Astrocyte (in vitro differentiated cells and primary cell): Measurements from ENCODE around the gene CLCN4. TPM values are rescaled to one million over a fixed set of nuclear protein-coding genes. Genes with fewer than 3 reads are reported as not detected.

Source experiments
- DNase-seq: peaks from one replicate; pipeline ENCODE4 v3.0.0-alpha.2; 2010; ENCODE audit warnings: low read depth
- FAIRE-seq: peaks from 2 replicates; lab custom pipeline; 2011; peaks lifted over from hg19 to GRCh38; lab: Jason Lieb, UNC
- H2AFZ ChIP-seq: 2 replicates; pipeline ENCODE4 v1.6.0; 2012; ENCODE audit warnings: low read depth, low read length, inconsistent platforms
- H3K27ac ChIP-seq: 2 replicates; pipeline ENCODE4 v1.5.1; 2011; ENCODE audit warnings: low read depth, low read length, inconsistent platforms
- H3K27me3 ChIP-seq: 2 replicates; pipeline ENCODE4 v1.6.0; 2011; ENCODE audit warnings: low read length, inconsistent platforms; ENCODE audit not compliant: insufficient read depth
- H3K36me3 ChIP-seq: 2 replicates; pipeline ENCODE4 v1.5.1; 2011; ENCODE audit warnings: low read length, inconsistent platforms; ENCODE audit not compliant: insufficient read depth
- H3K4me1 ChIP-seq: 2 replicates; pipeline ENCODE4 v1.5.1; 2011; ENCODE audit warnings: low read length, inconsistent platforms; ENCODE audit not compliant: insufficient read depth
- H3K4me2 ChIP-seq: 2 replicates; pipeline ENCODE4 v1.6.0; 2012; ENCODE audit warnings: low read length, inconsistent platforms
- H3K4me3 ChIP-seq: 2 replicates; pipeline ENCODE4 v1.5.1; 2011; ENCODE audit warnings: low read depth, mild to moderate bottlenecking, low read length, inconsistent platforms; ENCODE audit not compliant: insufficient read depth
- H3K79me2 ChIP-seq: 2 replicates; pipeline ENCODE4 v1.6.0; 2012; ENCODE audit warnings: mild to moderate bottlenecking, low read length, inconsistent platforms; ENCODE audit not compliant: insufficient read depth
- H3K9ac ChIP-seq: 2 replicates; pipeline ENCODE4 v1.6.0; 2012; ENCODE audit warnings: mild to moderate bottlenecking, low read length, inconsistent platforms
- H3K9me3 ChIP-seq: 2 replicates; pipeline ENCODE4 v1.5.1; 2012; ENCODE audit warnings: low read depth, mild to moderate bottlenecking, low read length, inconsistent platforms; ENCODE audit not compliant: insufficient read depth
- H4K20me1 ChIP-seq: 2 replicates; pipeline ENCODE4 v1.6.0; 2012; ENCODE audit warnings: low read length, inconsistent platforms; ENCODE audit not compliant: insufficient read depth
- H3K27ac Mint-ChIP-seq: one replicate; pipeline ENCODE4 v1.8.0; 2021; ENCODE audit warnings: mild to moderate bottlenecking, mixed read lengths; ENCODE audit not compliant: unreplicated experiment
- H3K27me3 Mint-ChIP-seq: one replicate; pipeline ENCODE4 v1.8.0; 2021; ENCODE audit warnings: low read depth, mixed read lengths; ENCODE audit not compliant: unreplicated experiment
- H3K36me3 Mint-ChIP-seq: one replicate; pipeline ENCODE4 v1.8.0; 2021; ENCODE audit warnings: low read depth, mixed read lengths; ENCODE audit not compliant: unreplicated experiment
- H3K4me1 Mint-ChIP-seq: one replicate; pipeline ENCODE4 v1.8.0; 2021; ENCODE audit warnings: low read depth, mixed read lengths; ENCODE audit not compliant: unreplicated experiment
- H3K4me3 Mint-ChIP-seq: one replicate; pipeline ENCODE4 v1.8.0; 2021; ENCODE audit warnings: mild to moderate bottlenecking, moderate library complexity, mixed read lengths; ENCODE audit not compliant: unreplicated experiment
- H3K9me3 Mint-ChIP-seq: one replicate; pipeline ENCODE4 v1.8.0; 2021; ENCODE audit warnings: mild to moderate bottlenecking, mixed read lengths; ENCODE audit not compliant: unreplicated experiment
- CTCF ChIP-seq: IDR thresholded peaks from 2 replicates; pipeline ENCODE4 v1.5.1; 2011; ENCODE audit warnings: low read depth, mild to moderate bottlenecking, inconsistent platforms, low read length, moderate library complexity; ENCODE audit not compliant: insufficient read depth
- EZH2 ChIP-seq: IDR thresholded peaks from 2 replicates; pipeline ENCODE4 v1.6.1; 2012; ENCODE audit warnings: mild to moderate bottlenecking, low read length, inconsistent platforms; ENCODE audit not compliant: insufficient read depth
- total RNA-seq: library from RNA; stranded (reverse); gene quantifications from 2 replicates; pipeline ENCODE4 v1.2.1, GENCODE V29; 2021

Gene CLCN4
- total RNA-seq, 1 donor from 2014 or later = 7.2 TPM

DNA sequence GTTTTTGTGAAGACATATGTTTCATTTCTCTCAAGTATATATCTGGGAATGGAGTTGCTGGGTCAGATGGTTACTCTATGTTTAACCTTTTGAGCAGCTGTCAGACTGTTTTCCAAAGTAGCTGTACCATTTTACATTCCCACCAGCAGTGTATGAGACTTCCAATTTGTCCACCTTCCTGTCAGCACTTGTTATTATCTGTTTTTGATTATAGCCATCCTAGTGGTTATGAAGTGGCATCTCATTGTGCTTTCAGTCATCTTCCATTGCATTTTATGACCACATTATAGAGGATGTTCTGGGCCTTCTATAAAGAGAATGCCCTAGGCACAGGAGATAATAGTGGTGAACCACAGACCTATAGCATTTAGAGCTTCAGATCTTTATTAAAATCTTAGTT, 39.2 kb downstream of the CLCN4 start:
- H2AFZ ChIP-seq = no peak overlapping the region
- no peak overlapping the region for H3K4me3 Mint-ChIP-seq
- peaks cover 3% of the 10 kb centered on the region for H3K4me1 Mint-ChIP-seq
- no peaks in the 10 kb centered on the region for H4K20me1 ChIP-seq
- no peaks in the 10 kb centered on the region for H3K27me3 Mint-ChIP-seq
- H3K79me2 ChIP-seq = no peaks in the 10 kb centered on the region
- H3K27ac ChIP-seq = no peak overlapping the region
- peaks cover 2% of the 10 kb centered on the region for H3K36me3 Mint-ChIP-seq
- no peak for DNase-seq
- H3K36me3 ChIP-seq = no peaks in the 10 kb centered on the region
- TF ChIP-seq EZH2 = no peak
- TF ChIP-seq CTCF = no peak
- H3K4me2 ChIP-seq = no peak overlapping the region
- FAIRE-seq = no peak
- H3K4me3 ChIP-seq = no peak overlapping the region
- H3K27ac Mint-ChIP-seq = no peak overlapping the region
- H3K4me1 ChIP-seq = no peaks in the 10 kb centered on the region
- H3K9me3 Mint-ChIP-seq = no peaks in the 10 kb centered on the region
- H3K9me3 ChIP-seq = no peaks in the 10 kb centered on the region
- H3K9ac ChIP-seq = no peak overlapping the region
- no peaks in the 10 kb centered on the region for H3K27me3 ChIP-seq

GRCh38 chrX:10197279-10198210, 40.8 kb downstream of the CLCN4 start:
- Histone ChIP-seq H3K9ac (no peak overlapping the region), H3K9me3 (no peaks in the 10 kb centered on the region), H4K20me1 (no peaks in the 10 kb centered on the region), H3K4me1 (no peaks in the 10 kb centered on the region), H3K4me2 (no peak overlapping the region), H2AFZ (no peak overlapping the region), H3K27ac (no peak overlapping the region), H3K27me3 (no peaks in the 10 kb centered on the region), H3K79me2 (no peaks in the 10 kb centered on the region), H3K4me3 (no peak overlapping the region), H3K36me3 (no peaks in the 10 kb centered on the region)
- Mint-ChIP-seq H3K4me1 (peaks cover 3% of the 10 kb centered on the region), H3K9me3 (no peaks in the 10 kb centered on the region), H3K27ac (no peak overlapping the region), H3K4me3 (no peak overlapping the region), H3K27me3 (no peaks in the 10 kb centered on the region), H3K36me3 (peaks cover 2% of the 10 kb centered on the region)
- DNase-seq (peak; percentile 35), FAIRE-seq (peak; percentile 52)
- TF ChIP-seq EZH2 (no peak), CTCF (no peak)

DNA sequence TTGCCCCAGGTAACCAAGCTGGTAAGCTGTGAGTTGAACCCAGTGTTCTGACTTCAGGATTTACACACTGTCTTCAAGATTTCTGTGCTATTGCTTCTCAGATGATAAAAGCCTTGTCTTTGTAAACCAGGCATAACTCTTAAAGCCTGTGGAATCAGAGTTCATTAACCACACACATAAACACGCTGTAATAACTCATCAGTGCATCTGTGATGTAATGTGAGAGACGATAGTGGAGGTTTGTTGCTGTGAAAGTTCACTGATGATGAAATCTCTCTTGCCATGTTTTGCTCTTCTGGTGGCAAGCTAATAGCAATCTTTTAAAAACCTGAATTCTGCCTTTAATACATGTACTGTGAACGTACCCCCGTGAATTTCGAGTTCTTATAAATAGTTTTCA, 41.5 kb downstream of the CLCN4 start:
- Histone ChIP-seq H3K36me3 (no peaks in the 10 kb centered on the region), H2AFZ (no peak overlapping the region), H3K4me2 (no peak overlapping the region), H4K20me1 (no peaks in the 10 kb centered on the region), H3K27ac (no peak overlapping the region), H3K4me3 (no peak overlapping the region), H3K9me3 (no peaks in the 10 kb centered on the region), H3K4me1 (no peaks in the 10 kb centered on the region), H3K9ac (no peak overlapping the region), H3K79me2 (no peaks in the 10 kb centered on the region), H3K27me3 (no peaks in the 10 kb centered on the region)
- DNase-seq (peak; percentile 23), FAIRE-seq (no peak)
- H3K27me3 Mint-ChIP-seq = no peaks in the 10 kb centered on the region
- no peak for TF ChIP-seq EZH2
- TF ChIP-seq CTCF = no peak
- no peak overlapping the region for H3K4me3 Mint-ChIP-seq
- no peak overlapping the region for H3K27ac Mint-ChIP-seq
- H3K9me3 Mint-ChIP-seq = no peaks in the 10 kb centered on the region
- peaks cover 2% of the 10 kb centered on the region for H3K36me3 Mint-ChIP-seq
- peaks cover 3% of the 10 kb centered on the region for H3K4me1 Mint-ChIP-seq
